Progenitor cell of endocrine pancreas (in vitro differentiated cells): Measurements from ENCODE around the gene PARP4. TPM values are rescaled to one million over a fixed set of nuclear protein-coding genes. Genes with fewer than 3 reads are reported as not detected.

Source experiments
- DNase-seq: peaks from one replicate; pipeline ENCODE4 v3.0.0; 2021; ENCODE audit warnings: low spot score; ENCODE audit not compliant: unreplicated experiment
- H3K27ac Mint-ChIP-seq: 2 replicates; pipeline ENCODE4 v1.8.0; 2021; ENCODE audit warnings: mild to moderate bottlenecking, moderate library complexity, mixed read lengths
- H3K27me3 Mint-ChIP-seq: 2 replicates; pipeline ENCODE4 v1.8.0; 2021; ENCODE audit warnings: mixed read lengths
- H3K36me3 Mint-ChIP-seq: 2 replicates; pipeline ENCODE4 v1.8.0; 2022; ENCODE audit warnings: mixed read lengths; ENCODE audit not compliant: insufficient read depth
- H3K4me1 Mint-ChIP-seq: 2 replicates; pipeline ENCODE4 v1.8.0; 2021; ENCODE audit warnings: low read depth, mixed read lengths
- H3K4me3 Mint-ChIP-seq: 2 replicates; pipeline ENCODE4 v1.8.0; 2021; ENCODE audit warnings: low read depth, mild to moderate bottlenecking, moderate library complexity, mixed read lengths
- H3K9me3 Mint-ChIP-seq: 2 replicates; pipeline ENCODE4 v1.8.0; 2021; ENCODE audit warnings: low read depth, mixed read lengths
- total RNA-seq: library from RNA; stranded (reverse); gene quantifications from 2 replicates; pipeline ENCODE4 v1.2.1, GENCODE V29; 2021
- TF ChIP-seq, protein P1 (sequence below): fragments of 200-600 bp; sonication (generic); IDR thresholded peaks from one replicate; pipeline ENCODE4 v1.5.0; 2021; ENCODE audit warnings: antibody characterized with exemption, mild to moderate bottlenecking; ENCODE audit not compliant: unreplicated experiment

The PARP4 gene
- total RNA-seq, 1 donor from 2014 or later, result 47.3 TPM

DNA sequence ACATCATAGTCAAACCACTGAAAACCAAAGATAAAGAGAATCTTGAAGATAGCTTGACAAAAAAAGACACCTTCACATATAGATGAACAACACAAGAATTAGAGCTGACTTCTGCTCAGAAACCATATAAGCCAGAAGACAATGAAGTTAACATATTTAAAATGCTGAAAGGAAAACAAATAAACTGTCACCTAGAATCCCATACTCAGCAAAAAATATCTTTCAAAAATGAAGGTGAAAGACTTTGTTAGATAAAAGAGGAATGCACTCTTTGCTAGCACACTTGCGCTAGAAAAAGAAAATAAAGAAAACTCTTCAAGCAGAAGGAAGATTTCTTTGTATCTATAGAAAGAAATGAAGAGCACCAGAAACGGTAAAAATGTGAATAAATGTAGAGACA is 49.5 kb downstream of the PARP4 start:
- DNase-seq, result no peak
- Mint-ChIP-seq H3K36me3 (peaks cover 40% of the 10 kb centered on the region), H3K9me3 (no peaks in the 10 kb centered on the region), H3K4me3 (no peak overlapping the region), H3K4me1 (no peaks in the 10 kb centered on the region), H3K27me3 (no peaks in the 10 kb centered on the region), H3K27ac (no peak overlapping the region)
- TF ChIP-seq, protein P1, sequence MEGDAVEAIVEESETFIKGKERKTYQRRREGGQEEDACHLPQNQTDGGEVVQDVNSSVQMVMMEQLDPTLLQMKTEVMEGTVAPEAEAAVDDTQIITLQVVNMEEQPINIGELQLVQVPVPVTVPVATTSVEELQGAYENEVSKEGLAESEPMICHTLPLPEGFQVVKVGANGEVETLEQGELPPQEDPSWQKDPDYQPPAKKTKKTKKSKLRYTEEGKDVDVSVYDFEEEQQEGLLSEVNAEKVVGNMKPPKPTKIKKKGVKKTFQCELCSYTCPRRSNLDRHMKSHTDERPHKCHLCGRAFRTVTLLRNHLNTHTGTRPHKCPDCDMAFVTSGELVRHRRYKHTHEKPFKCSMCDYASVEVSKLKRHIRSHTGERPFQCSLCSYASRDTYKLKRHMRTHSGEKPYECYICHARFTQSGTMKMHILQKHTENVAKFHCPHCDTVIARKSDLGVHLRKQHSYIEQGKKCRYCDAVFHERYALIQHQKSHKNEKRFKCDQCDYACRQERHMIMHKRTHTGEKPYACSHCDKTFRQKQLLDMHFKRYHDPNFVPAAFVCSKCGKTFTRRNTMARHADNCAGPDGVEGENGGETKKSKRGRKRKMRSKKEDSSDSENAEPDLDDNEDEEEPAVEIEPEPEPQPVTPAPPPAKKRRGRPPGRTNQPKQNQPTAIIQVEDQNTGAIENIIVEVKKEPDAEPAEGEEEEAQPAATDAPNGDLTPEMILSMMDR, result no peak

- no peaks in the 10 kb centered on the region for H3K9me3 Mint-ChIP-seq
- no peaks in the 10 kb centered on the region for H3K4me1 Mint-ChIP-seq
- DNase-seq, result no peak
- H3K36me3 Mint-ChIP-seq, result peaks cover 33% of the 10 kb centered on the region
- TF ChIP-seq, protein P1, result no peak
- no peaks in the 10 kb centered on the region for H3K27me3 Mint-ChIP-seq
- no peak overlapping the region for H3K4me3 Mint-ChIP-seq
- H3K27ac Mint-ChIP-seq, result no peak overlapping the region
Measured at GRCh38 chr13:24460256-24460655, 52.3 kb downstream of the PARP4 start.

- H3K4me1 Mint-ChIP-seq, result no peaks in the 10 kb centered on the region
- no peak overlapping the region for H3K4me3 Mint-ChIP-seq
- H3K27ac Mint-ChIP-seq, result no peak overlapping the region
- H3K36me3 Mint-ChIP-seq, result peaks cover 32% of the 10 kb centered on the region
- no peaks in the 10 kb centered on the region for H3K27me3 Mint-ChIP-seq
- H3K9me3 Mint-ChIP-seq, result no peaks in the 10 kb centered on the region
- TF ChIP-seq, protein P1, result no peak
- DNase-seq, result no peak
Measured at GRCh38 chr13:24459726-24460125, 52.9 kb downstream of the PARP4 start.

- TF ChIP-seq, protein P1, result no peak
- H3K4me3 Mint-ChIP-seq, result no peak overlapping the region
- DNase-seq, result no peak
- H3K36me3 Mint-ChIP-seq, result peaks cover 30% of the 10 kb centered on the region
- H3K27me3 Mint-ChIP-seq, result no peaks in the 10 kb centered on the region
- H3K9me3 Mint-ChIP-seq, result no peaks in the 10 kb centered on the region
- H3K4me1 Mint-ChIP-seq, result no peaks in the 10 kb centered on the region
- no peak overlapping the region for H3K27ac Mint-ChIP-seq
Measured at GRCh38 chr13:24459234-24459633, 53.3 kb downstream of the PARP4 start.

- DNase-seq, result no peak
- no peaks in the 10 kb centered on the region for H3K9me3 Mint-ChIP-seq
- no peaks in the 10 kb centered on the region for H3K27me3 Mint-ChIP-seq
- H3K4me3 Mint-ChIP-seq, result no peak overlapping the region
- no peaks in the 10 kb centered on the region for H3K4me1 Mint-ChIP-seq
- peaks cover 26% of the 10 kb centered on the region for H3K36me3 Mint-ChIP-seq
- H3K27ac Mint-ChIP-seq, result no peak overlapping the region
- TF ChIP-seq, protein P1, result no peak
Measured at GRCh38 chr13:24458736-24459135, 53.8 kb downstream of the PARP4 start.
